Measurements from ENCODE around the gene EHD4.

Gene EHD4

DNA sequence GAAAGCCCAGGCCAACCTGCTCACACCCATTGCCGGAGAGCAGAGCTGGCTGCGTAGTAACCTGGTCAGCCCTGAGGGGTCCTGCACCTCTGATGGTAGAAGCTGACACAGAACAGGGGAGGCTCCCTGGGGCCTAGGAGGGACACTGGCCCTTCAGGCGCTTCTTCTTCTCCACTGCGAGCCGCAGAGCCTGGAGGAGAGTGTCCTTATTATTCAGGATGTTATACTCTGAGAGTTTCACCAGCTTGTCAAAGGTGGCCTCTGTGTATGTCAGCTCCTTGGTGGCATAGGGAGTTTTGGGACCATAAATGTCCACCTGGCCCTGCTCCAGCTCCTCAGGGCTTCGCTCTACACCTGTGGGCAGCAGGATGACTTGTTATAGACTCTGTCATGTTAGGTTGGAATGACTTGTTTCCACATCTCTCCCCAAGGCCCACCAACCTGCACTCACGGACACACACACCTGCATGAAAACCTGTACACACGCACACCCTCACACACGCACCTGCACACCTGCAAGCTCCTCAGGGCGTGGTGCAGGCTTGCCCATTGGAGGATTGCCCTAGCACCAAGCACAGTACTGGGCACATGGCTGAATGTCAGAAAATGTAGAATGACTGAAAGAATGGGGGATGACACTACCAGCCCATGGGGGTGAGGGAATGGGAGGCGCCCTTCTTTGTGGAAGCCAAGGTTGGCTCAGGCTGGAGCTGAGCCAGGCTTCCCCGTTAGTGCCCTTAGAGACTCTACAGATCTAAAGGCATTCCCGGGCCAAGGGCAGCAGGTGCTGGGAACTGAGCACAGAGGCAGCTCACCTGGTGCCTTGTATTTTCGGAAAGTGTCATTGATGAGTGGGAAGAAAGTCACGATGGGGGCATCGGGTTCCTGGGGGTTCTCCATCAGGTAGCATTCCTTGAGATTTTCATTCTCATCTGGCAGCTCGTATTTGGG is 11.5 kb upstream of the EHD4 start:
- DNase-seq: peak in 5 of 42 donors; percentile 8 to 35 (median 22)
- intact Hi-C loops (cut with DNase I): loop anchor here (10.0 kb wide), 1 partner anchor 161 kb away; no protein-coding TSS in a partner anchor

DNA sequence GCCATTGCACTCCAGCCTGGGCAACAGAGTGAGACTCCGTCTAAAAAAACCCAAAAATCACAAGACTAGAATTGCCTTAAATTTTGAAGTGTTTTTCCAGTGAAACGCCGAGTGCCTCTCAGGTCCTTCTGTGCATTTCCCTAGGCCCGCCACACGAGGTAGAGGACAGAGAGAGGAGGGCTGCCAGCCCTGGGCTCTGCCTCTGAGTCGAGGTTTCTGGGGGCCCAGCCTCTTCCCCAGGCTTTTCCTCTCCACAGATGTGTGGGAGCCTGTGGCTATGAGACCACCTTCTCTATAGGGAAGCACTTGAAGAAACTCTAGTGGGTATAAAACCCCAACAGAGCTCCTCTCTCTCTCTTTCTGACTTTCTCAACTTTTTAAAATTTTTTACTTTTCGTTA is 10.9 kb upstream of the EHD4 start:
- peak in 3 of 42 donors; percentile 9 to 26 (median 13) for DNase-seq
- intact Hi-C loops (cut with DNase I): loop anchor here (10.0 kb wide), 1 partner anchor 162 kb away; no protein-coding TSS in a partner anchor

DNA sequence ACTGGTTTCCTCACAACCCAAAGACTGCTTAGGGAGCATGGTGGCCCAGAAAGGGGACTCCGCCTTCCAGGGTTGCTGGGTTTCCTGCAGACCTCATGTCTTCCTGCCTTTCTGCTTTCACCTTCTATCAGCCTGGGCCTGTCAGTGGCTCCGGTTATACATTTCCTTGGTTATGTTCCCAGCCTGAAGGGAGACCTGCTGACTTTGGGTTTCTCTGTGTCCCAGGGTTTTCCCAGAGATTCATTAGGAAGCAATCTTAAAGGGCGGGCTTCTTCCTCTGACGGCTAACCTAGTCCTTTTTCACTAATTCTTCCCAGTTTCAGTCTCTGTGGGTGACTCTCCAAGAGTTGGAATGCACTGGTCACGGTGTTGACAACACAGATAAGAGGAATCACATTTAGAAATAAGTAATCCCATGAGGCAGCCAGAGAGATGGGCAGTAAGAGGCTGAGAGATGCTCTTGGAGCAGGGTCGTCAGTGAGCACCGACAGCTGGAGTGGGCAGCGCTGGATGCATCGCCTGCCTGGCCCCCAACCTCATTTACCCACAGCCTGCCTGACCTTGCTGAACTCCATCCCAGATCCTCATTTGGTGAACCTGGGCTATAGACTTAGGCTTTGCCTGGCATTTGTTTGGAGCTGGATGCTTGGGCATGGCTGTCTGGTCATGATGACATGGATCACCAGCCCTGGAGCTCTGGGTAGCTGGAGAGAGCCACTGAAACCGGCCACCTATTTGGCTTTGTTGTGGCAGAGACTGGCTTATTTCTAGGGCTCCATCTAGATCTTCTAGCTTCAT is 10.0 kb upstream of the EHD4 start:
- intact Hi-C loops (cut with DNase I): loop anchor here (10.0 kb wide), 1 partner anchor 162 kb away; no protein-coding TSS in a partner anchor
- peak in 4 of 42 donors; percentile 7 to 25 (median 14) for DNase-seq

GRCh38 chr15:41981371-41982132 is 9.2 kb upstream of the EHD4 start:
- DNase-seq: peak in 9 of 42 donors; percentile 9 to 50 (median 21)
- intact Hi-C loops (cut with DNase I): loop anchor here (10.0 kb wide), 1 partner anchor 163 kb away; no protein-coding TSS in a partner anchor

DNA sequence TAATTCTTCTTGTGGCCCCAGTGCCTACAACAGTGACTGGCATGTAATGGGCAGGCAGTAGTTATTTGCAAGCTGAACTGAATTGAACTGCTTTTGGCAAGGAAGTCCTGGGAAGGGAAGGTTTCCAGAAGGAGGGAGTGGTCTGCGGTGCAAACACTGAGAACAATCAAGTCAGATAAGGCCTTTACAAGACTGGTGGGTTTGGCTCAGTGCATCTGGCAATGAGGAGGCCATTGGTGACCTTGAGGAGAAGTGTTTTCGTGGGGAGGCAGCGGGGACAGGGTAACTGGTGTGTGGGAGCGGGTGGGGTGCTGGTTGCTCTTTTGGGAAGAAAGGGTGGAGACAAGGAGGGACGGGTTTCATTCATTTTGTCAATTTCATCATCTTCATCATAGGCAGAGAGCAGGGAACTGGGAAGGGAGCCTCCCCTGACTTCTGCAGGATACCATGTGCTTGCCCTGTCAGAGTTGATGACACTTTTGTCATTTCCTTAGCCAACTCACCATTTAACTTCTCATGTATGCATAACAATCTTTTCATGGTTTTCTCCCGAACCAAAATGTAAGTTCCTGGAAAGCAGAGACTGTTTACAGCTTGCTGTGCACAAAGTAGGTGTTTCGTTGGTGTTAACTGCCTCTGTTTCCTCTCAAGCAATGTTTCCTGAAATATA is 8.4 kb upstream of the EHD4 start:
- intact Hi-C loops (cut with DNase I): loop anchor here (10.0 kb wide), 1 partner anchor 164 kb away; no protein-coding TSS in a partner anchor
- peak in 10 of 42 donors; percentile 8 to 60 (median 31) for DNase-seq

DNA sequence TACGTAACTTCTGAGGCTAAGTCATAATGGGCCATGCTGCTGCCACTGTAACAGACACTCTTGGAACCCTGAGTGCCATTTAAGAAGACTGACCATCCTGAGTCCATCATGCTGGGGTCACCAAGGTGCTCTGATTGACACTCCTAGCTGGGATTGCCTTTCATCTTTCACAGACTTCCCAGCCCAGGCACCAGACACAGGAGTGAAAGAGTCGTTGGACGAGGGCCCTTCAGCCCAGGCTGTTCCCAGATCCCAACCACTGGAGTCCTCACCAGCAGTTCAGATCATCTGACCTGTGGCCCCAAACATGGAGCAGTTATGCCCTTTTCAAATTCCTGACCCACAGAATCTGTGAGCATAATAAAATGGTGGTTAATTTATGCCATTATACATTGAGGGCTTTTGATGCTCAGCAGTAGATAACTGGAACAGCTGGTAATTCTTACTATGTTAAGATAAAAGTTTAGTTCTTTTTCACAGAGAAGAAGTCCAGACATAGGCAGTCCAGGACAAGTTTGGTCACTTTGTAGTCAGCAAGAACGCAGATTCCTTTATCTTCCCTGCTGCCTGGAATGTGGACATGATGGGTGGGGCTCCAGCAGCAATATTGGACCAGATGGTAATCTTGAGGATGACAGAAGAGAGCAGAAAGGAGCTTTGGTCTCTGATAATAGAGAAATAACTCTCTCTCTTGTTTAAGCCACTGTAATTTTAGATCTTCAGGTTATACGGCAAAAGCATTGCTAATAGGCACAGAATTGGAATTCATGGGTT is 7.3 kb upstream of the EHD4 start:
- intact Hi-C loops (cut with DNase I): loop anchor here (10.0 kb wide), 1 partner anchor 165 kb away; no protein-coding TSS in a partner anchor
- DNase-seq: peak in 3 of 42 donors; percentile 13 to 16 (median 13)

GRCh38 chr15:41978534-41978933 is 6.2 kb upstream of the EHD4 start:
- peak in 2 of 42 donors; percentile 6 to 12 for DNase-seq
- intact Hi-C loops (cut with DNase I): no loop called here

DNA sequence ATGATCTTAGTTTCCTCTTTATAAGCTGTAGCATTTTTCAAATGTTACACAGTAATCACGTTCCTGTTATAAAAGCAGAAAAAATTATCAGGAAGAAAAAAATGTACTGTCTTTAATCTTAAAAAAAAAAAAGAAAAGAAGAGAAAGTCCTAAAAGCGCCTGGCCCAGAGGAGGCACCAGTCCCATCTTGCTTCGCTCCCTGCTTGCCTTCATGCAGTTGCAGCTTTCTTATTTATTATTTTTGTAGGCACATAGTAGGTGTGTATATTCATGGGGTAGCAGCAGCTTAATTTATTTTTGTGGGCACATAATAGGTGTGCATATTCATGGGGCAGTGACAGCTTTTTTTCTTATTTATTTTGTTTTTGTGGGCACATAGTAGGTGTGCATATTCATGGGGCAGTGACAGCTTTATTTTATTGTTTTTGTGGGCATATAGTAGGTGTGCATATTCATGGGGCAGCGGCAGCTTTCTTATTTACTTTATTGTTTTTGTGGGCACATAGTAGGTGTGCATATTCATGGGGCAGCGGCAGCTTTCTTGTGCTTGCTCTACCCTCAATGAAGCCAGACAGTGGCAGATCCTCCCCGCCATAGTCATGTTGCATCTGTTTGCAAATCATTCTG is 5.5 kb upstream of the EHD4 start:
- DNase-seq: peak in 1 of 42 donors; percentile 14
- intact Hi-C loops (cut with DNase I): no loop called here

DNA sequence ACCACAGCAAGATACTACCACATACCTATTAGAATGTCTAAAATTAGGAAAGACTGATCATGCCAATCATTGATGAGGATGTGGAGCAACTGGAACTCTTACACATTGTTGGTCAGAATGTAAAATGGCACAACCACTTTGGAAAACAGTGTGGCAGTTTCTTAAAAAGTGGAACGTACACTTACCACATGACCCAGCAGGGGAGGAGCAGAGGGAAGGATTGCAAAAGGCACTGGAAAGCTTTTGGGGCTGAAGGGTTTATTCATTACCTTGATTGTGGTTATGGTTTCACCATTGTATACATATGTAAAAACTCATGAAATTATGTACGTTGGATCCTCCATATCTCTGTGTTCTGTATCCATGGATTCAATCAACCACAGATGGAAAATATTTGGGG is 3.3 kb upstream of the EHD4 start:
- DNase-seq: no peak
- intact Hi-C loops (cut with DNase I): no loop called here

DNA sequence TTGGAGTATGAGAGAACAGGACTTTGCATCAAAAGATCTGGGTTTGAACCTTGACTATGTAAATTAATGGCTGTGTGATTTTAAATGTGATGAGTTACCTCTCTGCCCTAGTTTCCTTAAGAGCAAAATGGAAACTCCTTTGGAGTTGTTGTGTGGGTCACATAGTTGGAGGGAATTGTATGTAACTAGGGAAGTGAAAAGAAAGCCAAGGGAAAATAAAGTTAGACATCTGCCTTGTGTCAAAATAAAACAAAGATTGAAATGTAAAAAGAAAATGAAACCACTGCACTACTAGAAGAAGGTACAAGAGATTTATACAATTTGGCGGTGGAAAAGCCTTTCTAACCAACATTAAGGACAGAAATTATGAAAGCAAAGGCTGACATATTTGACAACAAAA is 1.7 kb upstream of the EHD4 start:
- DNase-seq: no peak
- intact Hi-C loops (cut with DNase I): no loop called here

GRCh38 chr15:41971895-41972252 is 483 bp downstream of the EHD4 start:
- intact Hi-C loops (cut with DNase I): no loop called here

DNA sequence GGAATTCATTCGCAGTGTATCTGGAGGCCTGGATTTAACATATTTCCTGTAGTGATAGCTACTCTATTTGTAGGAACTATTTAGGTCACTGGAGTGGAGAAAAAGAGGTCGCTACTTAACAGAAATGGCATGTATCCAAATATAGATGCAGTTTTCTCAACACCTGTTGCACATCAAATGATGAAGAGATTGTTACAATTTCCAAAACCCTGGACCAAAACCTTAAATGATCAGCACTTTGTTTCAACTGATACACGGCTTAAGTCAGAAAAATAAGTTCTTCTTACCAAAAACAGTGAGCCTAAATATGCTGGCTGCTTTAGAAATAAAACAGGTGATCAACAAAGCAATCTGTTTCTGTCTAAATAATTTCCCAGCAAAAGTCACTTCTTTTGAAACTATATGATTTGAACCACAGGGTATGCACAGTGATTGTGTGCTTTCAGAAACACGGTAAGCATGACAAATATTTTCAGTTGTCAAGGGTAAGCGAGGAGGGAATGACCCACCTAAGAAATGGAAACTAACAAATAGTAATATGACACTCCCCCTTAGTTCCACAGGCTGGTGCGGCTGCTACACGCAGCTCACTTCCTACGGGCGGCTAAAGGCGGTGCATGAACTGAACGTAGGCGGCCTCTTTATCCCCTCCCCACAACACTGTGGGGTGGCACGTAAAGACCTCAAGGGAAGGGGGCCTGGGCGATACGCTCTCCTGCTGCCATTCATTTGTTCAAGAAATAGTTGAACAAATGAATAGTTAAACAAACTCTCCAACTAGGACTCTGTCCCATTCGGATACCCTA is 1.1 kb downstream of the EHD4 start:
- intact Hi-C loops (cut with DNase I): no loop called here
- DNase-seq: peak in 23 of 42 donors; percentile 11 to 68 (median 31)

More at GRCh38 chr15:41971895-41972252, 483 bp downstream of the EHD4 start:
- peak in 5 of 42 donors; percentile 11 to 61 (median 22) for DNase-seq

GRCh38 chr15:41970456-41970855 is 1.9 kb downstream of the EHD4 start:
- intact Hi-C loops (cut with DNase I): no loop called here
- peak in 2 of 42 donors; percentile 14 to 16 for DNase-seq

GRCh38 chr15:41969851-41970431 is 2.4 kb downstream of the EHD4 start:
- intact Hi-C loops (cut with DNase I): no loop called here
- DNase-seq: peak in 3 of 42 donors; percentile 1 to 12 (median 6)

GRCh38 chr15:41968701-41969100 is 3.7 kb downstream of the EHD4 start:
- no peak for DNase-seq
- intact Hi-C loops (cut with DNase I): no loop called here

Data from head of caudate nucleus (tissue), 42 donors.